Stimulated activated CD4-positive, alpha-beta T cell treated with anti-CD3 and anti-CD28 coated beads, Interleukin-15, amount 100 ng/mL, for 48 hours (primary cell): ENCODE results near the gene CDC42EP4.

Experiments used
- DNase-seq, 2 donors: peaks; one replicate each; pipeline ENCODE4 v3.0.0-alpha.2; 2020; ENCODE audit warnings: low read depth in 2 of 2

The CDC42EP4 gene

DNA sequence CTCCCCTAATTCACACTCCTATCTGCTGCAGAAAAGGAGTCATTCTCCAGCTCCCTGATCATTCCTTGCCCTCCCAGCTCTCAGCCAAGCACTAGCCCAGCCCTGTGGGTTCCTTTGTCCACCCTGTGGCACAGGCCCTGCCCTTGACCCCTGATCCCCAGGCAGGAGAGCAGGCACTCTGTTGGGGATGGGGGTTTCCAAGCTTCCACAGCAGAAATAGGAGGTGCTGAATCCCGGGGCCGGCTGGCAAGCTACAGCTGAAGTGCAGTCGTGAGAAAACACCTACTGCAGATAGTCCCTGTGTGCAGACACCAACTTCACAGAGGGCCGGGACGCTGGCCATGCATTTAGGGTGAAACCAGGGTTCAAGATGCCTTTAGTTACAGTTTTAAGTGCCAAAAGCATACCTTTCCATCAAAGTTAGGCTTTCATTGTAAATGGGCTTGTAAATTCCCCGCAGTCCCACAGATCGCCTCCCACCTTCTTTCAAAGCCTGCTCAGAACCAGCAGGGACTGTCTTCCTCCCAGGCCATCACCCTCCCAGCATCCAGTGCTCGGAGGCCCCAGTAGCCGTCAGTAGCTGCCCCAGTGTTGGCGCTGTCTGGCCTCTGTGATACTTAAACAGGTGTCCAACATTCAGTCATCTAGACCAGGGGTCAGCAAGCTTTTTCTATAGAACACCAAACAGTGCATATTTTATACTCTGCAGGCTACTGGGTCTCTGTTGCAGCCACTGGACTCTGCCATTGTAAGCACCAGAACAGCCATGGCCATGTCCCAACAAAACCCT is 60.8 kb downstream of the CDC42EP4 start:
- no peak for DNase-seq

DNA sequence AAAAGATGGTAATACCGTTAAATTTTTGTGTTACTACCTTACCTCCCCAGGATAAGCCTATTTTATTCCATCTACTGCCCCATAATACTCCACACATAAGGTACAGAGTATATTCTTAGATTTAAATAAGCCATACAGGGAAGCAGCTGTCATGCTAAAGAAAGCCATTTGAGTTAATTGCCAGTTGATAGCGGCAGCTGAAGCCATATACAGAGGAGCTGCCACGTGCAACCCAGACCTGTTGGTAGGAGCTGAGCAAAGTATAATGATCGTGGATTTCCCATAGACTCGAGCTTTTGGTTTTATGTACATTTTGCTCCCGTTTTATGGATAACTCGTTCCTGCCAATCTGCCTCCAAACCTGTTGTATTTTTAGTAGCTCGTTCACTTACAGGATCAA is 62.1 kb downstream of the CDC42EP4 start:
- no peak for DNase-seq

DNA sequence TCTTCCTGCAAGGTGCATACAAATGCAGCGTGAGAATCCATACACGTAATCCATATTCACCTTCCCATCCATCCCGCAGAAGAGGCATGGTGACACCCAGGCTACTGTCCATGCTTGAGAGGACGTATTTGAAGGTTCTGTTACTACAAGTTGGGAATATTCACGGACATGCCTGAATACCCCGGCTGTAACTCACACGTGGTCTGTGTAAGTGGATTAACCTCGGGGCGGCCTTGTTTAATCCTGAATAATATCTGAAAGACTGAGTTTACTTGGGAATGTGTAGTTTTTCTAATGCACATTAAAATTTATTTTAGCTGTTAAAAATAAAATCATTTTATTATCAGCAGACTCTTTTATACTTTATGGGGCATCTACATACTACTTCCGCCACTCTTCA is 63.3 kb downstream of the CDC42EP4 start:
- DNase-seq, result no peak

DNA sequence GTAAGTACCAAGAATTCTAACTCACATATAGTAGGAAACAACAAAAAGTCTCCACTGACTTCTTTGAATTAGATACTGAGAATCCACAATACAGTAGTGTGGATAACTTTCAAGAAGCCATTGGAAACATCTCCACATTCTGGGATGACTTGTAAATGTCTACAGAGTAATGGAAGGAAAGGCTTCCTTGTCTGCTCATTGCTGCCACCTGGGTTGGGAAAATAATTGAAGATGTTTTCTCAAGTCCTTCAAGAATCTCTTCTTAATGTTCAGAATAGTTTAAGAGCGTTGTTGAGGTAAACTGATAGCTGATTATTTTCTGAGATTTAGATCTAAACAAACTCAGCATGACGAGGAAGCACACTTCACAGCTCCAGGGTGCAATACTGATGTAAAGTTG is 64.1 kb downstream of the CDC42EP4 start:
- no peak for DNase-seq

DNA sequence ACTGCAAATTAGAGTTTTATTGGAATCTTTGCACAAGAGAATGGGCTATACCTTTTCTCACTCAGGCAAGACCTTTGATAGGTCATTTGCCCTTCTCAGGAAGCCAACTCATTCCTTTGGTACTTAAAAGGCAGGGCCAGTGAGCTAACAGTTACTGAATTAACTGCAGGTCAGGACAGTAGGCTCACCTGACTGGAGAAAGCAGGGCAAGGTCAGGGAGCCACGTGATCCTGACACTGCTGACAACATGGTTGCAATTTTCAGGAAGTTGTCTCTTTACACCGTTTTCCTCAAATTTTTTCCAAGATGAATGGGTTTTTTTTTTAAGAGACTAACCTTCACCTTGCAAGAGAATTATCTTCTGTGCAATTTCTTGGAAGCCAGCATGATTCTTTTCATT is 71.2 kb downstream of the CDC42EP4 start:
- DNase-seq, result no peak

DNA sequence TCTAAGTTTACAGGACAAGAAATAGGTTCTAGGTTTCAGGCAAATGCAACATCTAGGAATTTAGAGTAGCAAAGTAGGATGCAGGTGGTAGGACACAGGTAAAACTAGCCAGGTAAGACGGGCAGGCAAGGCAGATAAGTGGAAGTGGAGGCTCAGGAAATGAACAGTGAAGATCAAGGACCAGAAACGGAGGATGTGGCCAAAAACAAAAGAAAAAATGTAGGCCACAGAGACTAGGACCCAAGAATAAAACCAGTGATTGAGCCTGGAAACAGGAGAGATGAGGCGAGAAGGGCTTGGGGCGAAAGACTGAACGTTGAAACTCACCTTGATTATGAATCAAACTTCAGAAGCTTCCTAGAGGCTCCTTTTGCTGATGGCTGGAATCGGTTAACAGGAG is 74.1 kb downstream of the CDC42EP4 start:
- no peak for DNase-seq

DNA sequence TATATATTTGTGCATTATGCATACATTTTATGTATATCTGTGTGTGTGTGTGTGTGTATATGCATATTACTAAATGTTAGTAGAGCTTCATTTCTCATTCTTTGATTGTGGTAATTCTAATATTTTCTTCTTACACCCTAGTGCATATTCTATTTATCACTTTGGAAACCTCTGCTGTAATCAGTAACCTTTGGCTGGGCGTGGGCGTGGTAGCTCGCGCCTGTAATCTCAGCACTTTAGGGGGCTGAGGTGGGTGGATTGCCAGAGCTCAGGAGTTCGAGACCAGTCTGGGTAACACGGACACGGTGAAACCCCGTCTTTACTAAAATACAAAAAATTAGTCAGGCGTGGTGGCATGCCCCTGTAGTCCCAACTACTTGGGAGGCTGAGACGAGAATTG is 77.1 kb downstream of the CDC42EP4 start:
- DNase-seq, result no peak
